ENCODE results near the gene FGFRL1.

FGFRL1 gene

DNA sequence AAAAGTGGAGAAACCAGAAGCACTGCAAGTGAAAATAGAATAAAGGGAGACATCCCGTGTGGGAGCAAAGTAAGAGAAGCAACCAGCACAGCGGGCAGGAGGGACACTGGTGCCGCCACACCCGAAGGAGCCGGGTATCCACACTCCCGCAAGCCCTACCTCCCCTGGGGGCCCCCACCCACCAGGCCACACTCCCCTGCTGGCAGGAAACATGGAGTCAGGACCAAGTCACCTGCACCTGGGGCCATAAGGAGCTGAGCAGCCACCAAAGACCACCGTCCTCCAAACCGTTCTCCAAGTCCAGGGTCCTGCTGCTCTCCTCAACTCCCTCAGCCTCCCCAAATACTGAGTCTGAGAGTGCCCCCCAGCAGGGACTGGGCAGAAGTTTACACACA, 30.5 kb downstream of the FGFRL1 start:
- Histone ChIP-seq H3K9me3 (ENCODE audit: insufficient read depth, low read length, severe bottlenecking) (no peaks in the 10 kb centered on the region), H3K9ac (ENCODE audit: low read depth, low read length) (no peak overlapping the region), H4K20me1 (ENCODE audit: insufficient read depth, low read length) (peaks cover 4% of the 10 kb centered on the region; the same call in 1 of the 2 replicates), H3K4me2 (ENCODE audit: insufficient read depth, low read length) (no peak overlapping the region), H3K79me2 (ENCODE audit: insufficient read depth, low read length) (no peaks in the 10 kb centered on the region), H3K4me3 (ENCODE audit: low read depth in 1 of 2, low read length in 2 of 2) (no peak overlapping the region), H3K27ac (ENCODE audit: low read length) (no peak overlapping the region), H3K36me3 (ENCODE audit: insufficient read depth, low read length) (no peaks in the 10 kb centered on the region), H3K27me3 (ENCODE audit: insufficient read depth, low read length, poor library complexity) (no peaks in the 10 kb centered on the region), H2AFZ (ENCODE audit: low read depth, low read length) (no peak overlapping the region), H3K4me1 (ENCODE audit: insufficient read depth, low read length) (no peaks in the 10 kb centered on the region)
- TF ChIP-seq, protein P1, sequence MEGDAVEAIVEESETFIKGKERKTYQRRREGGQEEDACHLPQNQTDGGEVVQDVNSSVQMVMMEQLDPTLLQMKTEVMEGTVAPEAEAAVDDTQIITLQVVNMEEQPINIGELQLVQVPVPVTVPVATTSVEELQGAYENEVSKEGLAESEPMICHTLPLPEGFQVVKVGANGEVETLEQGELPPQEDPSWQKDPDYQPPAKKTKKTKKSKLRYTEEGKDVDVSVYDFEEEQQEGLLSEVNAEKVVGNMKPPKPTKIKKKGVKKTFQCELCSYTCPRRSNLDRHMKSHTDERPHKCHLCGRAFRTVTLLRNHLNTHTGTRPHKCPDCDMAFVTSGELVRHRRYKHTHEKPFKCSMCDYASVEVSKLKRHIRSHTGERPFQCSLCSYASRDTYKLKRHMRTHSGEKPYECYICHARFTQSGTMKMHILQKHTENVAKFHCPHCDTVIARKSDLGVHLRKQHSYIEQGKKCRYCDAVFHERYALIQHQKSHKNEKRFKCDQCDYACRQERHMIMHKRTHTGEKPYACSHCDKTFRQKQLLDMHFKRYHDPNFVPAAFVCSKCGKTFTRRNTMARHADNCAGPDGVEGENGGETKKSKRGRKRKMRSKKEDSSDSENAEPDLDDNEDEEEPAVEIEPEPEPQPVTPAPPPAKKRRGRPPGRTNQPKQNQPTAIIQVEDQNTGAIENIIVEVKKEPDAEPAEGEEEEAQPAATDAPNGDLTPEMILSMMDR (IDR thresholded peaks at IDR 0.05; ENCODE audit: borderline replicate concordance, extremely low read depth, low read length, poor library complexity, severe bottlenecking) = no peak
- no peak for TF ChIP-seq EZH2 (IDR thresholded peaks at IDR 0.05; ENCODE audit: borderline replicate concordance, low read depth, low read length, severe bottlenecking)
- ATAC-seq (ENCODE audit: insufficient read depth, low read depth) (no peak), DNase-seq (no peak)

DNA sequence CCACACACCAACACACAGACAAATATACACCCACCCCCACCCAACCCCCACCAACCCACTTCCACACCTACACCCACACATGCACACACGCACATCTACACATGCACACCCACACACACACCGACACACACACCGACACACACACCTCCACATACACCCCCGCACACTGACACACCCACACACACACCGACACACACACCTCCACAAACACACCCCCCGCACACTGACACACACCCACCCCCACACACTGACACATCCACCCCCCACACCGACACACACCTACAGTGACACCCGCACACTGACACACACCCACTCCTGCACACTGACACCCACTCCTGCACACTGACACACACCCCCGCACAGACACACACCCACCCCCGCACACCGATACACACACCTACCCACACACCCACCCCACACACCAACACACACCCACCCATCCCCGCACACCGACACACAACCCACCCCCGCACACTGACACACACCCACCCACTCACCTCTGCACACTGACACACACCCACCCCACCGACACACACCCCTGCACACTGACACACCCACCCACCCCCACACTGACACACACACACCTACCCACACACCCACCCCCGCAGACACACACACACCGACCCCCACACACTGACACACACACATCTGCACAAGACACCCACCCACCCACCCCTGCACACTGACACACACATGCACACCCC, 31.1 kb downstream of the FGFRL1 start:
- no peak overlapping the region for H2AFZ ChIP-seq (ENCODE audit: low read depth, low read length)
- no peaks in the 10 kb centered on the region for H3K9me3 ChIP-seq (ENCODE audit: insufficient read depth, low read length, severe bottlenecking)
- no peak overlapping the region for H3K4me3 ChIP-seq (ENCODE audit: low read depth in 1 of 2, low read length in 2 of 2)
- H3K4me1 ChIP-seq (ENCODE audit: insufficient read depth, low read length) = no peaks in the 10 kb centered on the region
- DNase-seq (no peak), ATAC-seq (ENCODE audit: insufficient read depth, low read depth) (no peak)
- H3K27me3 ChIP-seq (ENCODE audit: insufficient read depth, low read length, poor library complexity) = no peaks in the 10 kb centered on the region
- H4K20me1 ChIP-seq (ENCODE audit: insufficient read depth, low read length) = peaks cover 4% of the 10 kb centered on the region; the same call in 1 of the 2 replicates
- TF ChIP-seq, protein P1 (IDR thresholded peaks at IDR 0.05; ENCODE audit: borderline replicate concordance, extremely low read depth, low read length, poor library complexity, severe bottlenecking) = no peak
- no peak for TF ChIP-seq EZH2 (IDR thresholded peaks at IDR 0.05; ENCODE audit: borderline replicate concordance, low read depth, low read length, severe bottlenecking)
- no peak overlapping the region for H3K4me2 ChIP-seq (ENCODE audit: insufficient read depth, low read length)
- no peak overlapping the region for H3K9ac ChIP-seq (ENCODE audit: low read depth, low read length)
- H3K27ac ChIP-seq (ENCODE audit: low read length) = no peak overlapping the region
- H3K36me3 ChIP-seq (ENCODE audit: insufficient read depth, low read length) = no peaks in the 10 kb centered on the region
- H3K79me2 ChIP-seq (ENCODE audit: insufficient read depth, low read length) = no peaks in the 10 kb centered on the region

DNA sequence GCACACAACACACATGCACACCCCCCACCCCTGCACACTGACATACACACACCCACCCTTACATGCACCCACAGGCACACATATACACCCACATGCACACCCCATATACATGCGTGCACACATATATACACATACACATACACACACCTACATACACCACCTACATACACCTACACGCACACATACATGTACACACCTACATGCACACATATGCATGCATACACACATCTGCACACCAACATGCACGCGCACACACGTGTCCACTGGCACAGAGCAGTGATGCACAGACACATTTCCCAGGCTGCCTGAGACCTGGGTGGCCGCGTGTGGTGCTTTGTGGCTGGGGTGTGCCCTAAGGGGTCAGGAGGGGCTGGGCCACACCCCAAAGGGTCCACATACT, 31.7 kb downstream of the FGFRL1 start:
- no peak overlapping the region for H3K9ac ChIP-seq (ENCODE audit: low read depth, low read length)
- no peak overlapping the region for H3K27ac ChIP-seq (ENCODE audit: low read length)
- H3K27me3 ChIP-seq (ENCODE audit: insufficient read depth, low read length, poor library complexity) = no peaks in the 10 kb centered on the region
- H3K36me3 ChIP-seq (ENCODE audit: insufficient read depth, low read length) = no peaks in the 10 kb centered on the region
- no peaks in the 10 kb centered on the region for H3K9me3 ChIP-seq (ENCODE audit: insufficient read depth, low read length, severe bottlenecking)
- H3K4me3 ChIP-seq (ENCODE audit: low read depth in 1 of 2, low read length in 2 of 2) = no peak overlapping the region
- no peak for TF ChIP-seq EZH2 (IDR thresholded peaks at IDR 0.05; ENCODE audit: borderline replicate concordance, low read depth, low read length, severe bottlenecking)
- TF ChIP-seq, protein P1 (IDR thresholded peaks at IDR 0.05; ENCODE audit: borderline replicate concordance, extremely low read depth, low read length, poor library complexity, severe bottlenecking) = no peak
- H3K79me2 ChIP-seq (ENCODE audit: insufficient read depth, low read length) = no peaks in the 10 kb centered on the region
- no peak overlapping the region for H3K4me2 ChIP-seq (ENCODE audit: insufficient read depth, low read length)
- no peaks in the 10 kb centered on the region for H3K4me1 ChIP-seq (ENCODE audit: insufficient read depth, low read length)
- no peak overlapping the region for H2AFZ ChIP-seq (ENCODE audit: low read depth, low read length)
- DNase-seq = no peak
- H4K20me1 ChIP-seq (ENCODE audit: insufficient read depth, low read length) = peaks cover 4% of the 10 kb centered on the region; the same call in 1 of the 2 replicates
- ATAC-seq (ENCODE audit: insufficient read depth, low read depth) = no peak

Measured in DND-41 (cell line).